Neutrophil (primary cell): ENCODE data around the gene WNK2.

Source experiments
- H3K27ac ChIP-seq: fragments of 200-600 bp; sonication (generic); 2 replicates; pipeline ENCODE4 v1.5.1; 2016; ENCODE audit warnings: mild to moderate bottlenecking, moderate library complexity
- H3K27me3 ChIP-seq: fragments of 200-600 bp; sonication (generic); 2 replicates; pipeline ENCODE4 v1.6.0; 2016; ENCODE audit warnings: mild to moderate bottlenecking
- H3K36me3 ChIP-seq: fragments of 200-600 bp; sonication (generic); 2 replicates; pipeline ENCODE4 v1.5.1; 2017
- H3K4me1 ChIP-seq, 2 experiments: fragments of 200-600 bp in 1 of 2; sonication (generic) in 1 of 2; 1 replicate in 1 of 2; 2 replicates in 1 of 2; pipeline versions ENCODE4 v1.5.1 to v1.6.1; 2013 to 2016; ENCODE audit warnings: low read depth in 1 of 2, low read length in 1 of 2, mild to moderate bottlenecking in 1 of 2, moderate library complexity in 1 of 2; ENCODE audit not compliant: control insufficient read depth in 1 of 2, insufficient read depth in 1 of 2
- H3K4me3 ChIP-seq, 2 experiments: fragments of 200-600 bp in 1 of 2; sonication (generic) in 1 of 2; 1 replicate in 1 of 2; 2 replicates in 1 of 2; pipeline ENCODE4 v1.5.1; 2013 to 2016; ENCODE audit warnings: low read depth in 1 of 2, low read length in 1 of 2, mild to moderate bottlenecking in 1 of 2, moderate library complexity in 1 of 2
- H3K9me3 ChIP-seq: fragments of 200-600 bp; sonication (generic); 2 replicates; pipeline ENCODE4 v1.5.1; 2016
- CTCF ChIP-seq: fragments of 200-600 bp; sonication (generic); IDR thresholded peaks from 2 replicates; pipeline ENCODE4 v1.5.1; 2016; ENCODE audit warnings: antibody characterized with exemption

The WNK2 gene

DNA sequence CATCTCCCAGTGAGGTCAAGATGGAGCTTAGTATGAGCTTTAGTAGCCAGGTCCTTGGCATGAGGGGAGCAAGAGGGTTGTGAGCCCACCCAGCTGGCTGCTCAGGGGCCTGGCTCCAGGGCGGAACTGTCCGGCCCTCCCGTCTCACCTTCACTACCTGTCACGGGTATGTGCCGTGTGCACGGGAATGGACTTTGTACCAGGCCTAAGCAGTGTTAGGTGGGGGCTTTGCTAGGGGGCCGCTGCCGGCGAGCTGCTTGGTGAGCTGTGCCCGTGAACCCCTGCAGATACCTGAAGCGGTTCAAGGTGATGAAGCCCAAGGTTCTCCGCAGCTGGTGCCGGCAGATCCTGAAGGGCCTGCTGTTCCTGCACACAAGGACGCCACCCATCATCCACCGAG lies 46.7 kb downstream of the WNK2 start:
- no peak overlapping the region for H3K4me3 ChIP-seq

GRCh38 chr9:93231121-93231694 lies 47.3 kb downstream of the WNK2 start:
- Histone ChIP-seq H3K4me1 (peaks cover 8 to 12% of the 10 kb centered on the region in 2 experiments), H3K4me3 (peak overlapping the region in 1 of 2 experiments; percentile 24), H3K27ac (no peak overlapping the region), H3K9me3 (no peaks in the 10 kb centered on the region), H3K27me3 (peaks cover 88% of the 10 kb centered on the region), H3K36me3 (no peaks in the 10 kb centered on the region)
- no peak for TF ChIP-seq CTCF

More for the DNA sequence above, 46.7 kb downstream of the WNK2 start:
- no peaks in the 10 kb centered on the region for H3K36me3 ChIP-seq
- no peak overlapping the region for H3K27ac ChIP-seq
- peaks cover 8 to 12% of the 10 kb centered on the region in 2 experiments for H3K4me1 ChIP-seq
- no peaks in the 10 kb centered on the region for H3K9me3 ChIP-seq
- peaks cover 88% of the 10 kb centered on the region for H3K27me3 ChIP-seq
- TF ChIP-seq CTCF = no peak

- Histone ChIP-seq H3K36me3 (no peaks in the 10 kb centered on the region), H3K27ac (no peak overlapping the region), H3K4me3 (peak overlapping the region in 1 of 2 experiments; percentile 24), H3K9me3 (no peaks in the 10 kb centered on the region), H3K4me1 (peaks cover 8 to 12% of the 10 kb centered on the region in 2 experiments), H3K27me3 (peaks cover 89% of the 10 kb centered on the region)
- no peak for TF ChIP-seq CTCF
Measured at GRCh38 chr9:93231716-93232115, 47.8 kb downstream of the WNK2 start.

- Histone ChIP-seq H3K27me3 (peaks cover 88% of the 10 kb centered on the region), H3K9me3 (no peaks in the 10 kb centered on the region), H3K27ac (no peak overlapping the region), H3K4me1 (peaks cover 8 to 12% of the 10 kb centered on the region in 2 experiments), H3K36me3 (no peaks in the 10 kb centered on the region), H3K4me3 (no peak overlapping the region)
- no peak for TF ChIP-seq CTCF
Measured at GRCh38 chr9:93232388-93232960, 48.5 kb downstream of the WNK2 start.

GRCh38 chr9:93233033-93233432 lies 49.1 kb downstream of the WNK2 start:
- Histone ChIP-seq H3K9me3 (no peaks in the 10 kb centered on the region), H3K27me3 (peaks cover 88% of the 10 kb centered on the region), H3K4me1 (peaks cover 8 to 12% of the 10 kb centered on the region in 2 experiments), H3K27ac (no peak overlapping the region), H3K36me3 (no peaks in the 10 kb centered on the region), H3K4me3 (no peak overlapping the region)
- TF ChIP-seq CTCF = no peak
